Endodermal cell (in vitro differentiated cells): Measurements from ENCODE around the gene CDC42EP5. TPM values are rescaled to one million over a fixed set of nuclear protein-coding genes. Genes with fewer than 3 reads are reported as not detected.

Experiments used
- DNase-seq: peaks from one replicate; pipeline ENCODE4 v3.0.0-alpha.2; 2017
- H3K27ac ChIP-seq: 2 replicates; pipeline ENCODE4 v1.5.1; 2013; ENCODE audit warnings: mild to moderate bottlenecking, low read depth, low read length, moderate library complexity
- H3K27me3 ChIP-seq: 2 replicates; pipeline ENCODE4 v1.6.1; 2013; ENCODE audit warnings: mild to moderate bottlenecking, low read length, moderate library complexity; ENCODE audit not compliant: insufficient read depth, control insufficient read depth, poor library complexity, severe bottlenecking
- H3K36me3 ChIP-seq: 2 replicates; pipeline ENCODE4 v1.7.0; 2013; ENCODE audit warnings: mild to moderate bottlenecking, low read length, moderate library complexity; ENCODE audit not compliant: control insufficient read depth, insufficient read depth
- H3K4me1 ChIP-seq: one replicate; pipeline ENCODE4 v1.7.0; 2013; ENCODE audit warnings: low read length; ENCODE audit not compliant: control insufficient read depth, insufficient read depth
- H3K4me3 ChIP-seq: 2 replicates; pipeline ENCODE4 v1.5.1; 2013; ENCODE audit warnings: mild to moderate bottlenecking, low read length, moderate library complexity
- H3K9ac ChIP-seq: 2 replicates; pipeline ENCODE4 v1.6.1; 2013; ENCODE audit warnings: mild to moderate bottlenecking, low read length, moderate library complexity; ENCODE audit not compliant: poor library complexity, severe bottlenecking; ENCODE audit errors: extremely low read depth
- H3K9me3 ChIP-seq: 2 replicates; pipeline ENCODE4 v1.6.1; 2013; ENCODE audit warnings: mild to moderate bottlenecking, low read length, moderate library complexity; ENCODE audit not compliant: control insufficient read depth
- H3K27ac Mint-ChIP-seq: 2 replicates; pipeline ENCODE4 v1.8.0; 2020; ENCODE audit warnings: mixed read lengths
- H3K27me3 Mint-ChIP-seq: 2 replicates; pipeline ENCODE4 v1.8.0; 2021; ENCODE audit warnings: mild to moderate bottlenecking, mixed read lengths; ENCODE audit not compliant: insufficient read depth
- H3K36me3 Mint-ChIP-seq: 2 replicates; pipeline ENCODE4 v1.8.0; 2020; ENCODE audit warnings: low read depth, mixed read lengths
- H3K4me1 Mint-ChIP-seq: 2 replicates; pipeline ENCODE4 v1.8.0; 2020; ENCODE audit warnings: mixed read lengths
- H3K4me3 Mint-ChIP-seq: 2 replicates; pipeline ENCODE4 v1.8.0; 2020; ENCODE audit warnings: mild to moderate bottlenecking, moderate library complexity, mixed read lengths
- H3K9me3 Mint-ChIP-seq: 2 replicates; pipeline ENCODE4 v1.8.0; 2020; ENCODE audit warnings: mild to moderate bottlenecking, mixed read lengths
- CTCF ChIP-seq: fragments of 200-600 bp; sonication (generic); conservative IDR thresholded peaks from 2 replicates; pipeline ENCODE4 v1.5.0; 2021; ENCODE audit warnings: antibody characterized with exemption, mild to moderate bottlenecking
- WGBS, 2 experiments: methylation state at CpG; one replicate each; pipeline versions ENCODE4 v1.1.5 to v1.1.7; 2013; ENCODE audit warnings: missing lambda C conversion rate in 2 of 2, mixed read lengths in 1 of 2; ENCODE audit not compliant: insufficient coverage in 1 of 2, insufficient read length in 1 of 2; 5-methylcytosine and 5-hydroxymethylcytosine counted together
- total RNA-seq, 2 donors: library from RNA; stranded (reverse); fragmentation: NEBNext Ultra II Directional in 1 of 2; extraction: Animal tissue kit (Norgen Biotek cat#: 25700) in 1 of 2; gene quantifications; 2 replicates in 1 of 2; 3 replicates in 1 of 2; pipeline ENCODE4 v1.2.1, GENCODE V29; 2021

Gene CDC42EP5
- total RNA-seq, 2 donors from 2014 or later, result 0.49 TPM; not detected in 1

GRCh38 chr19:54422136-54422535, 51.0 kb downstream of the CDC42EP5 start:
- no peak overlapping the region for H3K27ac Mint-ChIP-seq
- no peaks in the 10 kb centered on the region for H3K36me3 ChIP-seq
- H3K4me3 Mint-ChIP-seq, result no peak overlapping the region
- peak; percentile 90 for DNase-seq
- H3K9ac ChIP-seq, result no peak overlapping the region
- no peak overlapping the region for H3K27ac ChIP-seq
- WGBS, 2 experiments, result 76 to 97% methylated on average over 6 to 20 of the region's 20 CpGs
- no peaks in the 10 kb centered on the region for H3K9me3 Mint-ChIP-seq
- no peaks in the 10 kb centered on the region for H3K4me1 ChIP-seq
- H3K9me3 ChIP-seq, result no peaks in the 10 kb centered on the region
- peaks cover 42% of the 10 kb centered on the region for H3K27me3 ChIP-seq
- TF ChIP-seq CTCF, result peak; percentile 60
- no peak overlapping the region for H3K4me3 ChIP-seq
- H3K36me3 Mint-ChIP-seq, result no peaks in the 10 kb centered on the region
- peaks cover 7% of the 10 kb centered on the region for H3K4me1 Mint-ChIP-seq
- H3K27me3 Mint-ChIP-seq, result peaks cover 91% of the 10 kb centered on the region

- H3K4me3 ChIP-seq, result no peak overlapping the region
- Mint-ChIP-seq H3K36me3 (no peaks in the 10 kb centered on the region), H3K4me1 (peaks cover 7% of the 10 kb centered on the region), H3K4me3 (no peak overlapping the region), H3K27ac (no peak overlapping the region), H3K27me3 (peaks cover 90% of the 10 kb centered on the region), H3K9me3 (no peaks in the 10 kb centered on the region)
- H3K9me3 ChIP-seq, result no peaks in the 10 kb centered on the region
- DNase-seq, result no peak
- H3K27ac ChIP-seq, result peak overlapping the region; percentile 97
- 80 to 86% methylated on average over 6 to 7 of the region's 7 CpGs for WGBS, 2 experiments
- TF ChIP-seq CTCF, result no peak
- no peaks in the 10 kb centered on the region for H3K4me1 ChIP-seq
- H3K9ac ChIP-seq, result no peak overlapping the region
- H3K27me3 ChIP-seq, result peaks cover 47% of the 10 kb centered on the region
- H3K36me3 ChIP-seq, result no peaks in the 10 kb centered on the region
Measured at GRCh38 chr19:54421521-54421920, 51.6 kb downstream of the CDC42EP5 start.

GRCh38 chr19:54421169-54421516, 52.0 kb downstream of the CDC42EP5 start:
- no peak overlapping the region for H3K4me3 ChIP-seq
- TF ChIP-seq CTCF, result no peak
- Mint-ChIP-seq H3K36me3 (no peaks in the 10 kb centered on the region), H3K4me3 (no peak overlapping the region), H3K4me1 (peaks cover 7% of the 10 kb centered on the region), H3K9me3 (no peaks in the 10 kb centered on the region), H3K27me3 (peaks cover 90% of the 10 kb centered on the region), H3K27ac (no peak overlapping the region)
- no peak overlapping the region for H3K9ac ChIP-seq
- WGBS, 2 experiments, result 54 to 75% methylated on average over 2 to 9 of the region's 9 CpGs
- no peaks in the 10 kb centered on the region for H3K9me3 ChIP-seq
- H3K36me3 ChIP-seq, result no peaks in the 10 kb centered on the region
- DNase-seq, result no peak
- H3K4me1 ChIP-seq, result no peaks in the 10 kb centered on the region
- H3K27ac ChIP-seq, result peak overlapping the region; percentile 97
- peaks cover 47% of the 10 kb centered on the region for H3K27me3 ChIP-seq
